ENCODE data around the gene FBN1.

DNA sequence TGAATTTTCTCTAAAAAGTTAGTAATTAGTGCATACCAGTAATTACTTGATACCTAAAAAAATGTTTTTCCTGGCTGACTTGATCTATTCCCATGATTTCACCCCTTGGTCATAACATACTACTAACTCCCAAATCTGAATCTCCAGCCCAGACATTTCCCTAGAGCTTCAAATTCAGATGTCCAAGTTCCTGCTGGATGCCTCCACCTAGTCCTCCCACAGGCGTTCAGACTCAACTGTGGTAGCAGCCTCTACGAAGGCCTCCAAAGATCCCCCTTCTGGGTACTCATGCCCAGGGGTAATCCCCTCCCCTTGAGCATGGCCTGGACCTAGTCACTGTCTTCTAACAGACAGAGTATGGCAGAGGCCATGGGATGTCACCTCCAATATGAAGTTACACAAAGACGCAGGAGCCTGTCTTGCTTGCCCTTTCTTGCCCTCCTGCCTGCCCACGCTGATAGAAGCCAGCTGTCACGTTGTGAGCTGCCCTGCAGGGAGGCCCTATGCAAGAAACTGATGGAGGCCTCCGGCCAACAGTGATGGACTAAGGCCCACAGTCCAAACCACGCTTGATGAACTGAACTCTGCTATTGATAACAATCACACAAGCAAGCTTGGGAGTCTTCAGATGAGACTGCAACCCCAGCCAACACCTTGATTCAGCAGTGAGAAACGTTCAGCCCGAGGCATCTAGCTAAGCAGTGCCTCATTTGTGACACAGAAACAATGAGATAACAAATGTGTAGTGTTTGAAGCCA, 8.6 kb upstream of the FBN1 start:
- TF ChIP-seq CTCF (IDR thresholded peaks at IDR 0.05) (no peak), POLR2A (IDR thresholded peaks at IDR 0.05) (no peak), POLR2AphosphoS5 (IDR thresholded peaks at IDR 0.05) (no peak)
